ENCODE data around the gene TLR10. TPM values are rescaled to one million over a fixed set of nuclear protein-coding genes. Genes with fewer than 3 reads are reported as not detected.
"Not testable (repeated sequence)": the region's sequence is repeated elsewhere in the genome, so short reads cannot be mapped to it uniquely, and the experiment has no call there.

The TLR10 gene
- total and polyA plus RNA-seq, 3 donors from 2014 or later: 0.06 to 0.21 TPM; not detected in 1

DNA sequence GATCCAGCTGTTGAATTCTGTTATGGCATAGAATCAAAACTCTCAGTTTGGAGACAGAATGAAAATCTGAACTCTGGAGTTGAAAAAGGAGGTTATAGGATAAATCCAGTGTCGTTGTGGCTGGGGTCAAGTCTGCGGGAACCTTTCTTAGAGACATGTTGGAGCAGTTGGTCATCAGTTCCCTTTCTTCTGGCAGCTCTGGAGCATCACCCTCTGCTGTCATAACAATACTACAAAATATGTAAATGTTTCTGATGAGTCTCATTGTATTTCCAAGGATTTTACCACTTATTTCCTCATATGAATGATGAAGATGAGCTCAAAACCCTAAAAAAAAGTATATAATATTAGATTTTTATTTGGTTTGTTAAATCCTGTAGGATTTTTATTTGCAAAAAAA lies 7.5 kb downstream of the TLR10 start:
- H3K4me1 ChIP-seq: no peaks in the 10 kb centered on the region
- H3K27me3 ChIP-seq: no peaks in the 10 kb centered on the region
- intact Hi-C loops (cut with DNase I; ENCODE audit: low total_unique reads): no loop called here
- H3K27ac ChIP-seq: no peak overlapping the region
- 86 to 95% methylated on average over 2 of the region's 2 CpGs for WGBS, 2 donors
- no peaks in the 10 kb centered on the region for H3K36me3 ChIP-seq (ENCODE audit: low read depth, missing control alignments)
- no peaks in the 10 kb centered on the region for H3K9me3 ChIP-seq
- no peak for TF ChIP-seq POLR2A (IDR thresholded peaks at IDR 0.05)
- TF ChIP-seq, protein P1, sequence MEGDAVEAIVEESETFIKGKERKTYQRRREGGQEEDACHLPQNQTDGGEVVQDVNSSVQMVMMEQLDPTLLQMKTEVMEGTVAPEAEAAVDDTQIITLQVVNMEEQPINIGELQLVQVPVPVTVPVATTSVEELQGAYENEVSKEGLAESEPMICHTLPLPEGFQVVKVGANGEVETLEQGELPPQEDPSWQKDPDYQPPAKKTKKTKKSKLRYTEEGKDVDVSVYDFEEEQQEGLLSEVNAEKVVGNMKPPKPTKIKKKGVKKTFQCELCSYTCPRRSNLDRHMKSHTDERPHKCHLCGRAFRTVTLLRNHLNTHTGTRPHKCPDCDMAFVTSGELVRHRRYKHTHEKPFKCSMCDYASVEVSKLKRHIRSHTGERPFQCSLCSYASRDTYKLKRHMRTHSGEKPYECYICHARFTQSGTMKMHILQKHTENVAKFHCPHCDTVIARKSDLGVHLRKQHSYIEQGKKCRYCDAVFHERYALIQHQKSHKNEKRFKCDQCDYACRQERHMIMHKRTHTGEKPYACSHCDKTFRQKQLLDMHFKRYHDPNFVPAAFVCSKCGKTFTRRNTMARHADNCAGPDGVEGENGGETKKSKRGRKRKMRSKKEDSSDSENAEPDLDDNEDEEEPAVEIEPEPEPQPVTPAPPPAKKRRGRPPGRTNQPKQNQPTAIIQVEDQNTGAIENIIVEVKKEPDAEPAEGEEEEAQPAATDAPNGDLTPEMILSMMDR (IDR thresholded peaks at IDR 0.05): no peak
- DNase-seq: no peak
- H3K4me3 ChIP-seq: no peak overlapping the region

DNA sequence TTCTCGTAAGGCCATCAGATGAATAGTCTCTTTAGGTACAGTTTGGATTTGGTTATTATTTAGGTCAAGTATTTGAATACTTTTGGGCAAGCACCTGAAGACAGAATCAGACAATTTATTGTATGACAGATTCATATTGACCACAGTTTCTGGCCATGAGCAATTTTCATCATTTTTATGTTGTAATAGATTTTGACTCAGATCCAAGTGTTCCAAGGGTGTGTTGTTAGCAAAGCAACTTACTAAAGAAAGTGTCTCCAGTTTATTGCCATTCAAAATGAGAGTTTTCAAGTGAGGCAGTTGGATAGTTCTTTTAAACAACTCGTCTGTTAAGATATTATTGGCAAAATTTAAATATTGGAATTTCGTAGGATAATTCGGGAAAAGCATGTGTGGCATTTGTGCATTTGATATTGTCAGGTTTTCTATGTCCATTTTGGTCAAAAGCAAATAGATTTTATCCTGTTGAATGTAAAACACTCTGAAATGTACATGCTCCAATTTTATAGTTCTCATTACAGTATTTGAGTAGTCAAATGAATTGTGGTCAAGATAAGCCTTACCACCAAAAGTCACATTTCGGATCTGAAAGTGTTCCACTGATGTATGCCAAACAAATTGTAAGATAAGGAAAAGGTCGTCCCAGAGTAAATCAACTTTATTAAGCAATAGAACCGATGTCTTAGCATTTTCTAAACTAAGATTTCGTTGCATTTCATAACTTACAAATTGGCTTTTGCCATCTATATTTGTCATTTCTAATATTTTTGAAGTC lies 8.4 kb downstream of the TLR10 start:
- Histone ChIP-seq H3K36me3 (ENCODE audit: low read depth, missing control alignments) (no peaks in the 10 kb centered on the region), H3K27me3 (no peaks in the 10 kb centered on the region), H3K4me1 (no peaks in the 10 kb centered on the region), H3K4me3 (no peak overlapping the region), H3K27ac (no peak overlapping the region), H3K9me3 (no peaks in the 10 kb centered on the region)
- 89 to 90% methylated on average over 8 of the region's 8 CpGs for WGBS, 2 donors
- TF ChIP-seq, protein P1 (IDR thresholded peaks at IDR 0.05): no peak
- TF ChIP-seq POLR2A (IDR thresholded peaks at IDR 0.05): no peak
- intact Hi-C loops (cut with DNase I; ENCODE audit: low total_unique reads): no loop called here
- no peak for DNase-seq

DNA sequence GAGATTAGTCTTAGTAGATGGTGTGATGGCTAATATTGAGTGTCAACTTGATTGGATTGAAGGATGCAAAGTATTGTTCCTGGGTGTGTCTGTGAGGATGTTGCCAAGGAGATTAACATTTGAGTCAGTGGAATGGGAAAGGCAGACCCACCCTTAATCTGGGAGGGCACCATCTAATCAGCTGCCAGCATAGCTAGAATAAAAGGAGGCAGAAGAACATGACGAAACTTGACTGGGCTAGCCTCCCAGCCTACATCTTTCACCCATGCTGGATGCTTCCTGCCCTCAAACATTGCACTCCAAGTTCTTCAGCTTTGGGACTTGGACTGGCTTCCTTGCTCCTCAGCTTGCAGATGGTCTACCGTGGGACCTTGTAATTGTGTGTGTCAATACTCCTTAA lies 12.5 kb downstream of the TLR10 start:
- 73 to 89% methylated on average over 2 of the region's 2 CpGs for WGBS, 2 donors
- H3K4me3 ChIP-seq; intact Hi-C loops (cut with DNase I; ENCODE audit: low total_unique reads): not testable (repeated sequence)

DNA sequence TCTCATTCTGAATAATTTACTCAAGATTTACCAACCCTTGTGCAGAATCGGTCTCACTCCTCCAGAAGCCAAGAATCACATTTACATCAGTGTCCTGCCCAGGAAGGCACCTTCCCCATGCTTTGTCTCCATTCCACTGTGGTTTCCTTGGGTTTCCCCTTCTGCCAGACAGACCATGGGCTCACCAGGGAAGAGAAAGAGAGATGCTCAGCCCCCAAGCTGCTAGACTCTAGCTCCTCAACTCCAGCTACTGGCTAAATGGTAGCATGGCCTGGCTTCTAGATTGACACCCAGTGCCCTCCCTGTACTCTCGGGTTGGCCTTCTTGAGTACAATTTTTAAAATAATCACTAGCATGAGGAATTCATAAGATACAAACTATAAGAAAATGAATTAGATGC lies 12.9 kb downstream of the TLR10 start:
- 92 to 95% methylated on average over 2 of the region's 2 CpGs for WGBS, 2 donors
- H3K27me3 ChIP-seq: no peaks in the 10 kb centered on the region
- no peaks in the 10 kb centered on the region for H3K4me1 ChIP-seq
- intact Hi-C loops (cut with DNase I; ENCODE audit: low total_unique reads): no loop called here
- H3K4me3 ChIP-seq: no peak overlapping the region
- H3K27ac ChIP-seq: no peak overlapping the region
- DNase-seq: no peak
- TF ChIP-seq, protein P1 (IDR thresholded peaks at IDR 0.05): no peak
- no peak for TF ChIP-seq POLR2A (IDR thresholded peaks at IDR 0.05)
- H3K9me3 ChIP-seq: no peaks in the 10 kb centered on the region
- no peaks in the 10 kb centered on the region for H3K36me3 ChIP-seq (ENCODE audit: low read depth, missing control alignments)

More for the DNA sequence above, 12.5 kb downstream of the TLR10 start:
- H3K27ac ChIP-seq; H3K4me1 ChIP-seq; H3K36me3 ChIP-seq (ENCODE audit: low read depth, missing control alignments); H3K27me3 ChIP-seq; H3K9me3 ChIP-seq; DNase-seq: not testable (repeated sequence)

DNA sequence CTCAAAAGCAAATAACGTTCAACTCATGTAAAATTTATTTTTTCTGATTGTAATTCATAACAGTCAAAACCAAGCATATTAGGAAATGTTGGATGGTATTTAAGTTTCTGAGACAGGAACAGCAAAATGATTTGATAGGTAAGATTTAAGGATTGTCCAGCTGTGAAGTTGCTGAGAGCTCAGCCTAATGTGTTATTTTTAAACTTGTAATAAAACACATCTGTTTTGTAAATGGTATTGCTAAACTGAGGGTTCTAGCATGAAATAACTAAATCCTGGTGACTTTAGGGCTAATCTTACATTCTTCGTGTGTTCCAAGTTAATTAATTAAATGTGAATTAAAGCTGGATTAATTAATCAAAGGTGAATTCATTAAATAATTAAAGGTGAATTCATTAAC lies 13.3 kb downstream of the TLR10 start:
- no peaks in the 10 kb centered on the region for H3K9me3 ChIP-seq
- no peak overlapping the region for H3K27ac ChIP-seq
- DNase-seq: no peak
- TF ChIP-seq, protein P1 (IDR thresholded peaks at IDR 0.05): no peak
- no peak for TF ChIP-seq POLR2A (IDR thresholded peaks at IDR 0.05)
- WGBS, 2 donors: 50 to 71% methylated on average over 2 of the region's 2 CpGs
- intact Hi-C loops (cut with DNase I; ENCODE audit: low total_unique reads): no loop called here
- no peaks in the 10 kb centered on the region for H3K36me3 ChIP-seq (ENCODE audit: low read depth, missing control alignments)
- H3K4me1 ChIP-seq: no peaks in the 10 kb centered on the region
- H3K4me3 ChIP-seq: no peak overlapping the region
- H3K27me3 ChIP-seq: no peaks in the 10 kb centered on the region

Data from testis (tissue), 3 donors.